ENCODE data around the gene MYO1B.

The MYO1B gene

DNA sequence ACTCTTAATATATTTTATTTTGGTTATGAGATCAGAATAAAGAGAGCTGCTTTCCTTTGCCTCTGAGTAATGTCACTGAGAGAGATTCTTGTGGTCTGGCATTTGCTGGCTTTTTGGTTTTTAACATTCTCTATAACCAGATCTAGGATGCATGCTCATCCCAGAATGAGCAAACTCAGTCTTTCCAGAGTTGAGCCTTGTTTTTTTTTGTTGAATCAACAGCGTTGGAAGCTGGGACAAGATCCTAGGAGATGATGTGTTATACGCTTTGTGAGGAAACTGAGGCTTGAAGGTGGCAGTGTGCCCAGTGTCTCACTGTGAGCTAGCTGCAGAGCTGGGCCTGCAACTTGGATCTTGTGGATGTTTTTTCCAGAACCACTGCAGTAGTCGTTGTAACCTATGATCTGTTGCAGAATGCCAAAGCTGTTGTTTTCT is 19.5 kb downstream of the MYO1B start:
- no peak for DNase-seq

DNA sequence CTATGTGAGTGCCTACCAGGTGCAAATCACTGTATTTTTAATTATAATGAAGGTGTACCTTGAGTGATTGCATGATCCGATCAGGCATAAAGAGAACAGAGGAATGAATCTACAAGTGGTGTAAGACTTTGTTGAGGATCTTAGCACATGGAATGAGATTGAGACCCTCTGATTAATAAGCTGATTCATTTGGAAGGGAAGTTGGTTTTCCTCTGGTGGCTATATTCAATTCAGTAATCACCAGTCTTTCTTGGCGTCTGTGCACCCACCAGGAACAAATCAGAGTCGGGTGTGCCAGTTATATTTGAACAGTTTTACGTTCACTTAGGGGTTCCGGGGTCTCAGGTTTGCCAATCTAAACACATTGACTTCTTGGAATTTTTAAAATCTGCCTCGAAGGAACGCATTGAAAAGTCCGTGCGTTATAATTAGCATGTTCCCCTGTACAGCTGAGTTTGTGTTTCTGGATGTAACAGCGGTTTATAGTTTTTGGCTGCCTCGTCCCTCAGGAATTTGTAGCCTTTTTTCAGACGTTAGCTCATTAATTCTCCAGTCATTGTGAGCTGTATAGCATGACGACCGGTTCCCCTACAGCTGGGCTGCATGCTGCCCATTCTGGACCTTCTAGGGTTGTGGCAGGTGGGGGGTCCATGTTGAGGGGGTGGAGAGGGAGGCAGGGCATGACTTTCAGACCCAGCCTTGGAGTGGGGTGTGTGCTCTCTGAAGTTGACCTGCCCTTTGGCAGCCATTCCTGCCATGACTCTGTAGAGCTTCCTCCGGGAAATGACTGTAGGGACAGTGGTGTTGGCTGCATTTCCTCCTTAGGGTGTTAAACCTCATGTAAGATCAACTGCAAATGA is 20.3 kb downstream of the MYO1B start:
- no peak for DNase-seq

DNA sequence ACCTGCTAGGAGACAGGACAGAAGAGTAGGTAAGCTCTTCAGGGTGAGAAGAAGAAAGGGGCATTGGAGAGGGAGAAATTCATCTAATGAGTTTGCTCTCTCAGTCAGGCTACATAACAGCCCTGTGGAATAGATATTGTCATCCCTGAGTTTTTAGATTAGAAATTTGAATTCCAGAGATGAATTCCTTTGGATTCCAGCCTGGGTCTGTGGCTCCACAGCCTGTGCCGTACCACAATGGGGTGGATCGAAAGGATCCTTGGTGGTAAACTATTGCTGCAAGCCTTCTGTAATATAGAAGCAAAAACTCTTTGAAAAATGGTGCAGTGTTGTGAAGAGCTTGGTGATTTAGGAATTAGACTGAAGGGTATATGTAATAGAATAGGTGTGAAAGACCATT is 21.0 kb downstream of the MYO1B start:
- no peak for DNase-seq

DNA sequence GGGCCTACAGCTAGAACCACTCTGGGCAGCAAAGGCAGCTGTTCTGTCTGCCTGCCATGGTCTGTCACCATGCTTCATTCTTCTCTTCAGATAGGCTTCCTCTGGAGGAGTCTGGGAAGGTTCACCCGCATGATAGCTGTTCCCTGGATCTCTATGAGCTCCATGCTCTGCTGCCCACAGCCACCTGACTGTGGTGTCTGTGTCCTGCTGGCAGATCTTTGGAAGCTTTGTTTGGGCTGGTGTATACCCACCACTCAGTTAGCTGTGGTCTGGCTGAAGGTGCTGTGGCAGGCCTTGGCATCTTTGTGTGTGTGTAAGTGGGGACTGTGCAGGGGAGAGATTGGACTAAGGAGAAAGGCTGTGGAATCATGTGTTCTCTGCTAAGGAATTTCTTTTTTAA is 23.4 kb downstream of the MYO1B start:
- DNase-seq: no peak

GRCh38 chr2:191270306-191271161 is 25.3 kb downstream of the MYO1B start:
- no peak for DNase-seq

GRCh38 chr2:191272064-191272463 is 26.9 kb downstream of the MYO1B start:
- no peak for DNase-seq

DNA sequence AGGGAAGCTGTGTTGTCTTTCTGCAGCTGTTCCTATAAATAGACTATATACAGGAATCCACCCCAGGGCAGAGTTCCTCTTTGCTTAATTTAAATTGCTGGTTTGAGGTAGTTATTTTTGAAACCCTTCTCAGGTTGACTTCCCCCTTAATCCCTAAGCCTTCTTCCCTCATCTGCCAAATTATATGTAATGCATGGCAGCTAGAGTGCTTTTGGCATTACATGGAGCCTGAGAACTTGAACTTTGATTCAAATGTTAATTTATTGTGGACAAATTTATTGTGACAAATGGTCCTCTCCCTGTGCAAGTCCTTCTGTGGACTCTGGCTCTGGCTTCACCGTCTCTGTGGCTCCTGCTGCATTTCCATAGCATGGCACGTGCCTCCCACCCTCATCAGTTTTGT is 29.2 kb downstream of the MYO1B start:
- DNase-seq: no peak

- no peak for DNase-seq
Observed at GRCh38 chr2:191276792-191277465, 31.7 kb downstream of the MYO1B start.

GRCh38 chr2:191280290-191280689 is 35.1 kb downstream of the MYO1B start:
- DNase-seq: no peak

DNA sequence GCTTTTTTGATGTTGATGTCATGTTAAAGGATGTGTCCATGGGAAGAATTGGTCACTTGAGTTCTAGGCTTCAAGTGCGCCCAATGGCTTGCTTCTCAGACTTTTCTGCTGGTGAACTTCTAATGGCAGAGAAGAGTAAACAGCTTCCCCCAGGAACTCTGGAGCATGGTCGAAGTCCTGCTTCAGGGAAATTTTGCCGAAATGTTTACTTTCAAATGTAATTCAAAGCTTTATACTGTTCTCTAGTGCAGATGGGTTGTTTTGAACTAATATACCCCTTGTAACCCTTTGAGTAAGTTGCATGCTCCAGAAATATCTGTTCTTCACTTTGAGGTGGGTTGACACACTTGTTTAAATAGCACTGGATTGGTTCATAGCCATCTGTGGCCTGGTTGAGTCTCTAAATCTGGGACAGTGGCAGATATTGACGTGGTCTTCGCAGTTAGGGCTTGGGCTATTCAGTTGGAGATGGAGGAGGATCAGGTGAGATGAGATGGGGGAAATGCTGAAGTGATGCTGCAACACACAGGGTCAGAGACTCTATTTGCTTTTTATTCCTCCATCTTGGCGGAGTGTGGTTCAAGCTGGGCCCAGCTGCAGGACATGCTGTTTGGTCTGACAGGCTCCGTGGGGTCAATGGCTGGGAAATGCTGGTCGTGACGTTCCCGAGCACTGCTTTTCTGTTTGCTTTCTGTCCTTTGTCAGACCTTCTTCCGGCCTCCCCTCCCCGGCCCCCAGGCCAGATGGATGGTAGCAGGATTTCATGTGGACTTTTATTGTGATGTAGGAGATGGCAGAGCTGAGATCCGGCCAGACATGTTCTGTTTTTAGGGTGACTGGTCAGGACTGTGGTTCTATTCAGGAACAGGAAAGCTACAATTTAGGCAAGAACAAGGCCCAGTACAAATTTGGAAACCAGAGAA is 35.9 kb downstream of the MYO1B start:
- DNase-seq: no peak

DNA sequence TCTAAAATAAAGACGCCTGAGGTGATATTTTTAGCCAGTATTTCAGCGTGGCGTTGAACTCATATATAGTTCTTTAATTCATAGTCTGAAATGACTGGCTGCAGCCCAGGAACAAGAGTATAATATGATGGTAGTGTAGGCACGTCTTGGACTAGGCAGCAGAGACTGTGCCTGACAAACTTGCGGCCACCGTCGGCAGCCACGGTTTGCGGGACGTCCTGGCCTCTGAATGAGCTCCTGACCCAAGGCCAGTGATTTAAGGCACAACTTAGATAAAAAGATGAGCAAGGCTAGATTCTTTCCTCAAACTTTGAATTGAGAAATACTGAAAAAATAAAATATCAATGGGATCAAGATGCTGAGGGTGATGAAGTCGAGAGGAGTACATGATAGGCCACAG is 40.0 kb downstream of the MYO1B start:
- DNase-seq: no peak

DNA sequence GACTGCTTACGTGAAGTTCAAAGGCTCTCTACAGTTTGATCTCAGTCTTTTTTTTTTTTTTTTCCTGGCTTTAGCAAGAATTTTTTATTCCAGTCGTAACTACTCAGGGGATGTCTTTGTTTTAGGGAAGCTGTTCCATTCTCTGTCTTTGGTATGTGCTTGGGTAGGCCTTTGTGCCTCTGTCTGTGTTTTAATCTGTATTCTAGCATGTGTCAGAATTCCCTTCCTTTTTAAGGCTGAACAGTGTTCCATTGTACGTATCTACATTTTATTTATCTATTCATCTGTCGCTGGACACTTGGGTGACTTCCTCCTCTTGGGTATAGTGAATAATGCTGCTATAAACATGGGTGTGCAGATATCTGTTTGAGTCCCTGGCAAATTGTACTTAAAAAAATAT is 42.6 kb downstream of the MYO1B start:
- no peak for DNase-seq

GRCh38 chr2:191289049-191289448 is 43.8 kb downstream of the MYO1B start:
- no peak for DNase-seq

DNA sequence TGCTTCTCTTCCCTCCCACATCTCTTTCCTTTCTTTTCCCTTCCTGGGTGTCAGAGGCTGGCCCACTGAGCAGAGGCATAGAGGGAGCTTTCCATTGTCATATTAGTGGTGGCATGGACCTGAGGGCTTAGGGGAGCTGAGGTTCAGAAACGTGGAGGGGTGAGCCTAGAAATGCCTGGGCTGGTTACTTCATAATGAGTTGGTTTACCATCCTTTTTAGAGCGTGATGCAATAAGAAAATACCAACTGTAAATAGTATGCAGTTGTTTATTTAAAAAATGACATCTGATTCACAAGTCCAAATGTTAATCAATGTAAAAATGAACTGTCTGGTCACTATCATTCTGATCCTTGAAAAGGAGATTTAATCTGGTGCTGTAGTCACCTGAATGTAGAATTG is 46.3 kb downstream of the MYO1B start:
- no peak for DNase-seq

GRCh38 chr2:191292869-191293268 is 47.7 kb downstream of the MYO1B start:
- DNase-seq: no peak

DNA sequence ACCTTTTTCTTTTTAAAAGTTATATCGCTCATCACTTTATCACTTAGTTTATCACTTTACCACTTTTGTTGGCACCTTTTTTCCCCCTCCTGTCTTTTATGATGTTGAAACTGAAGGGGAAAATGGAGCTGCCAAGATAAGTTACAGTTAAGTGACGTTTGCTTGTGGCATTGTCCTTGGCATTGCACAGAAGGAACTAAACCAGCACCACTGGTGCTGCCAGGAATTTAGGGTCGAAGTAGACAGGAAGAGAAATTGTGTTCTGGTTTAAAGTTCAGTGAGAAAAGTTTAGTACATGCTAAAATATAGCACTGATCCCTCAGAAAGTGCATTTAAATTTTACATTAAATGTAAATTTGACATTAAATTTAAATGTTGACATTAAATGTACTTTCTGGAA is 49.9 kb downstream of the MYO1B start:
- no peak for DNase-seq

GRCh38 chr2:191296083-191297006 is 51.1 kb downstream of the MYO1B start:
- DNase-seq: no peak

GRCh38 chr2:191297033-191297432 is 51.8 kb downstream of the MYO1B start:
- no peak for DNase-seq

- DNase-seq: no peak
Observed at GRCh38 chr2:191298306-191298705, 53.1 kb downstream of the MYO1B start.

DNA sequence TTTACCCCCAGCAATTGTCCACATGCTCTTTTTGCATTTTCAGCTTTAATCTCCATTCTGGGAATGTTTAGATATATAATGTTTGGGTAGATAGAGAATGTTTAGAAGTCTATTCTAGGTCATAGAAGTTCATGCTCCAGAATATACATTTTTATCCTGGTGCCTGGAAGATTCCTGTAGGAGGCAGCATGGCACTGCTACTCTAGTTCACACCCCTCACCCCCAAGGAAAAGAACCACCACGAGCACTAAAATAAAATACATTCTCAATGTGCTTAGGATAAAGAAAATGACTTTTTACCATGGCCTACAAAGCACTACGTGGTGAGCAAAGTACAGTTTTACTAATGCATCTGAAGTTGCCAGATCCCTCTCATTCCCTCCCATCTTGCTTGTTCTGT is 53.8 kb downstream of the MYO1B start:
- DNase-seq: no peak

- DNase-seq: no peak
Observed at GRCh38 chr2:191299866-191300265, 54.7 kb downstream of the MYO1B start.

Measured in NCI-H510A treated with DMSO at 0.1 percent for 48 hours (cell line).